Naive thymus-derived CD4-positive, alpha-beta T cell (primary cell): ENCODE results near the gene RABL6. TPM values are rescaled to one million over a fixed set of nuclear protein-coding genes. Genes with fewer than 3 reads are reported as not detected.

Experiments used
- microRNA-seq: library from miRNA; unstranded; fragments of <30 nt; microRNA quantifications from one replicate; pipeline ENCODE4 v1.2.0, GENCODE V29; 2022; ENCODE audit warnings: borderline microRNAs expressed
- polyA plus RNA-seq, 2 donors: library from polyadenylated mRNA; unstranded; fragments of 300-500 nt; fragmentation: Illumina TruSeq; gene quantifications; one replicate each; pipeline ENCODE4 v1.2.3, GENCODE V29; 2021
- total RNA-seq, 6 experiments: library from RNA in 5 of 6; stranded (reverse) in 5 of 6; gene quantifications; 1 replicate in 5 of 6; 2 replicates in 1 of 6; pipeline ENCODE4 v1.2.3 and lab custom pipeline; 2021 to 2026

The RABL6 gene
- total and polyA plus RNA-seq, 7 experiments from 2014 or later: 9.4 to 100 (median 60.7) TPM

Small RNA genes within 50 kb of the gene (microRNA-seq; reads per million reads assigned to microRNA genes)
- gene MIR4292 (not detected), gene MIR4479 (not detected)

Other genes with a start within 250 kb of the RABL6 start
- gene EGFL7, start 145.0 kb upstream of the RABL6 start, total RNA-seq: 1 to 10 TPM in 1 of 5 experiments, under 1 TPM in 2, not detected in 2; 0.56 to 2.3 (median 0.97) TPM
- not detected for gene EGFL7, start 145.0 kb upstream of the RABL6 start, polyA plus RNA-seq
- 10 to 100 TPM in 2 of 5 experiments, 1 to 10 TPM in 3; 2.3 to 20.6 (median 8.5) TPM for gene AGPAT2, start 120.5 kb upstream of the RABL6 start, total RNA-seq
- gene AGPAT2, start 120.5 kb upstream of the RABL6 start, polyA plus RNA-seq: 10 to 100 TPM; 12.0 to 13.1 TPM
- 1 to 10 TPM in 1 of 5 experiments, under 1 TPM in 2, not detected in 2; 0.46 to 1.6 (median 0.56) TPM for gene DIPK1B, start 95.4 kb upstream of the RABL6 start, total RNA-seq
- under 1 TPM; 0.11 to 0.31 TPM for gene DIPK1B, start 95.4 kb upstream of the RABL6 start, polyA plus RNA-seq
- 1 to 10 TPM in 3 of 5 experiments, under 1 TPM in 1, not detected in 1; 0.34 to 3.2 (median 1.2) TPM for gene LCN10, start 65.0 kb upstream of the RABL6 start, total RNA-seq
- gene LCN10, start 65.0 kb upstream of the RABL6 start, polyA plus RNA-seq: 1 to 10 TPM in 1 of 2 donors, under 1 TPM in 1; 0.45 to 1.1 TPM
- not detected for gene LCN6, start 59.4 kb upstream of the RABL6 start, total RNA-seq
- not detected for gene LCN6, start 59.4 kb upstream of the RABL6 start, polyA plus RNA-seq
- under 1 TPM in 1 of 5 experiments, not detected in 4; 0.83 TPM for gene LCN8, start 49.7 kb upstream of the RABL6 start, total RNA-seq
- gene LCN8, start 49.7 kb upstream of the RABL6 start, polyA plus RNA-seq: not detected
- not detected for gene LCN15, start 43.4 kb upstream of the RABL6 start, total RNA-seq
- not detected for gene LCN15, start 43.4 kb upstream of the RABL6 start, polyA plus RNA-seq
- gene TMEM141, start 16.6 kb upstream of the RABL6 start, total RNA-seq: 10 to 100 TPM; 27.2 to 54.9 (median 36.2) TPM
- 10 to 100 TPM; 28.2 to 30.6 TPM for gene TMEM141, start 16.6 kb upstream of the RABL6 start, polyA plus RNA-seq
- gene CCDC183, start 11.6 kb upstream of the RABL6 start, total RNA-seq: 1 to 10 TPM in 4 of 5 experiments, under 1 TPM in 1; 0.36 to 6.6 (median 3.0) TPM
- gene CCDC183, start 11.6 kb upstream of the RABL6 start, polyA plus RNA-seq: under 1 TPM; 0.35 to 0.62 TPM
- gene AJM1, start 34.5 kb downstream of the RABL6 start, total RNA-seq: 1 to 10 TPM in 3 of 5 experiments, under 1 TPM in 2; 0.81 to 7.5 (median 1.8) TPM
- under 1 TPM in 1 of 2 donors, not detected in 1; 0.04 TPM for gene AJM1, start 34.5 kb downstream of the RABL6 start, polyA plus RNA-seq
- gene PHPT1, start 41.5 kb downstream of the RABL6 start, total RNA-seq: 100 to 1,000 TPM in 1 of 5 experiments, 10 to 100 TPM in 4; 17.7 to 167 (median 27.7) TPM
- gene PHPT1, start 41.5 kb downstream of the RABL6 start, polyA plus RNA-seq: 10 to 100 TPM; 57.0 to 75.7 TPM
- 10 to 100 TPM in 1 of 5 experiments, 1 to 10 TPM in 4; 3.7 to 27.7 (median 6.1) TPM for gene MAMDC4, start 44.4 kb downstream of the RABL6 start, total RNA-seq
- gene MAMDC4, start 44.4 kb downstream of the RABL6 start, polyA plus RNA-seq: under 1 TPM in 1 of 2 donors, not detected in 1; 0.22 TPM
- 100 to 1,000 TPM; 224 to 369 (median 283) TPM for gene EDF1, start 58.4 kb downstream of the RABL6 start, total RNA-seq
- 100 to 1,000 TPM; 337 to 404 TPM for gene EDF1, start 58.4 kb downstream of the RABL6 start, polyA plus RNA-seq
- gene TRAF2, start 78.6 kb downstream of the RABL6 start, total RNA-seq: 10 to 100 TPM; 14.6 to 72.8 (median 29.6) TPM
- 10 to 100 TPM; 11.9 to 29.1 TPM for gene TRAF2, start 78.6 kb downstream of the RABL6 start, polyA plus RNA-seq
- 100 to 1,000 TPM in 1 of 5 experiments, 10 to 100 TPM in 4; 54.3 to 105 (median 94.5) TPM for gene FBXW5, start 136.8 kb downstream of the RABL6 start, total RNA-seq
- gene FBXW5, start 136.8 kb downstream of the RABL6 start, polyA plus RNA-seq: 100 to 1,000 TPM in 1 of 2 donors, 10 to 100 TPM in 1; 59.1 to 113 TPM
- 1 to 10 TPM in 3 of 5 experiments, under 1 TPM in 2; 0.77 to 3.6 (median 1.4) TPM for gene C8G, start 137.3 kb downstream of the RABL6 start, total RNA-seq
- gene C8G, start 137.3 kb downstream of the RABL6 start, polyA plus RNA-seq: not detected
- gene LCN12, start 144.3 kb downstream of the RABL6 start, total RNA-seq: 1 to 10 TPM in 4 of 5 experiments, under 1 TPM in 1; 0.89 to 4.9 (median 2.6) TPM
- not detected for gene LCN12, start 144.3 kb downstream of the RABL6 start, polyA plus RNA-seq
- gene PTGDS, start 169.6 kb downstream of the RABL6 start, total RNA-seq: 10 to 100 TPM in 1 of 5 experiments, 1 to 10 TPM in 3, under 1 TPM in 1; 0.97 to 68.7 (median 4.3) TPM
- gene PTGDS, start 169.6 kb downstream of the RABL6 start, polyA plus RNA-seq: not detected
- gene LCNL1, start 175.0 kb downstream of the RABL6 start, total RNA-seq: 1 to 10 TPM in 1 of 5 experiments, under 1 TPM in 2, not detected in 2; 0.12 to 1.9 (median 0.13) TPM
- not detected for gene LCNL1, start 175.0 kb downstream of the RABL6 start, polyA plus RNA-seq
- 10 to 100 TPM; 54.8 to 78.2 (median 68.0) TPM for gene PAXX, start 184.5 kb downstream of the RABL6 start, total RNA-seq
- 10 to 100 TPM; 49.3 to 59.1 TPM for gene PAXX, start 184.5 kb downstream of the RABL6 start, polyA plus RNA-seq
- 10 to 100 TPM in 1 of 5 experiments, 1 to 10 TPM in 1, under 1 TPM in 2, not detected in 1; 0.46 to 13.0 (median 1.4) TPM for gene CLIC3, start 188.6 kb downstream of the RABL6 start, total RNA-seq
- gene CLIC3, start 188.6 kb downstream of the RABL6 start, polyA plus RNA-seq: under 1 TPM; 0.31 to 0.77 TPM
- 100 to 1,000 TPM in 1 of 5 experiments, 10 to 100 TPM in 4; 18.4 to 112 (median 26.7) TPM for gene ABCA2, start 220.3 kb downstream of the RABL6 start, total RNA-seq
- gene ABCA2, start 220.3 kb downstream of the RABL6 start, polyA plus RNA-seq: 1 to 10 TPM; 1.8 to 2.5 TPM
- 1 to 10 TPM in 1 of 5 experiments, under 1 TPM in 3, not detected in 1; 0.27 to 4.6 (median 0.50) TPM for gene FUT7, start 224.1 kb downstream of the RABL6 start, total RNA-seq
- under 1 TPM; 0.06 to 0.25 TPM for gene FUT7, start 224.1 kb downstream of the RABL6 start, polyA plus RNA-seq
- gene NPDC1, start 238.2 kb downstream of the RABL6 start, total RNA-seq: 10 to 100 TPM in 2 of 5 experiments, 1 to 10 TPM in 3; 2.3 to 37.5 (median 7.4) TPM
- 1 to 10 TPM in 1 of 2 donors, under 1 TPM in 1; 0.36 to 1.2 TPM for gene NPDC1, start 238.2 kb downstream of the RABL6 start, polyA plus RNA-seq
- gene ENTPD2, start 246.1 kb downstream of the RABL6 start, total RNA-seq: not detected
- gene ENTPD2, start 246.1 kb downstream of the RABL6 start, polyA plus RNA-seq: not detected